Measurements from ENCODE around the gene PRAMEF33.
"Not testable (repeated sequence)": the region's sequence is repeated elsewhere in the genome, so short reads cannot be mapped to it uniquely, and the experiment has no call there.

PRAMEF33 gene, protein sequence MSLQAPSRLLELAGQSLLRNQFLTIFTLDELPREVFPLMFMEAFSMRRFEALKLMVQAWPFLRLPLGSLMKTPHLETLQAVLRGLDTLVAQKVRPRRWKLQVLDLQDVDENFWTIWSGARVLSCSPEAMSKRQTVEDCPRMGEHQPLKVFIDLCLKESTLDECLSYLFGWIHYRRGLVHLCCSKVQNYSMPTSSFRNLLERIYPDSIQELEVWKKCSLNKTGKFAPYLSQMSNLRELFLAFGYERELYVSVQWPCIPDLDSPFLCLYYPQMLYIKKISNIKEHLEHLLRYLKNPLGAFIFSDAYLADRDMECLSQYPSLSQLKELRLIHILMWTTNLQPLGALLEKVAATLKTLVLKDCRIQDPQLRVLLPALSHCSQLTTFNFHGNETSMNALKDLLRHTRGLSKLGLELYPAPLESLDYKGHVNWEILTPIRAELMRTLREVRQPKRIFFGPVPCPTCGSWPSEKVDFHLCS

DNA sequence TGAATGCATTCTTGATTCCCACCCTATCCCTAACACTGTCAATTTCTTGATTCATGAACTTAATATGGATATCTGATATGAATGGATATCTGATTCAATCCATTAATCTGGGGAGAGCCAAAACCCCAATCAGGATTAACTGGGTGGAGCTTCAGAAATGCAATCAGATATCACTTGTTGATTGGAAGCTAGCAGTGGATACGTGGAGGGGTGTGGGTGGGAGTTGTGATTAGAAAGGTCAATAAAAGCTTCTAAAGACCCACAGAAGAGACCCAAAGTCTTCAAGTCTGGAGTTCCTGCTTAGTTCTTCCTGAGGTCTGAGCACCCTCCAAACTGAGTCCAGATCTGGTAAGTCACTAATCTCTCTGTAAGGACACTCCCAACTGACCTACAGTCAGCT lies at the start of gene PRAMEF33:
TSS of gene PRAMEF33 (plus strand) at position 301 of the 400 bp plus-strand sequence. CDS start 2,416 bp downstream, outside the sequence.
- DNase-seq, ATAC-seq: not testable (repeated sequence)

DNA sequence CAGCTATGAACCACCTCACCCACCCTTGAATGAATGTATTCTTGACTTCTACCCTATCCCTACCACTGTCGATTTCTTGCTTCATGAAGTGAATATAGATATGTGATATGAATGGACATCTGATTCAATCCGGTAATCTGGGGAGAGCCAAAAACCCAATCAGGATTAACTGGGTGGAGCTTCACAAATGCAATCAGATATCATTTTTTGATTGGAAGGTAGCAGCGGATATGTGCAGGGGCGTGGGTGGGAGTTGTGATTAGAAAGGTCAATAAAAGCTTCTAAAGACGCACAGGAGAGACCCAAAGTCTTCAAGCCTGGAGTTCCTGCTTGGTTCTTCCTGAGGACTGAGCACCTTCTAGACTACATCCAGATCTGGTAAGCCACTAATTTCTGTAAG lies 49.4 kb upstream of the PRAMEF33 start, which contains the start of gene PRAMEF5:
TSS of gene PRAMEF5 (plus strand) at position 301 of the 400 bp plus-strand sequence. CDS start 5,071 bp downstream, outside the sequence.
- ATAC-seq, DNase-seq: not testable (repeated sequence)

DNA sequence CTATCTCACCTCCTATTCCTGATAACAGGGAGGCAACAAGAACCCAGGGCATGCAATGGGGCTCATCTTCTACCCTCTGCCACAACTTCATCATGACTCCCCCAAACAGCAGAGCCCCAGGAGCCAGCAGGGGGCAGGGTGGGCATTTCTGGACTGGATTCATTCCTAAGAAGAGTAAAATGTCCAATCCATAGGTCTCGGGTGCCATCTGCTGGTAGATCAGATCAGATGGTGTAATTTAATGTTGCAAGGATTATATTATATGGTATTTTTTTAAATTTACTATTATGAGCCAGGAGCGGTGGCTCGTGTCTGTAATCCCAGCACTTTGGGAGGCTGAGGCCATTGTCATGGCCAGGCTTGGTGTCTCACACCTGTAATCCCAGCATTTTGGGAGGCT lies 38.2 kb upstream of the PRAMEF33 start:
- not testable (repeated sequence) for ATAC-seq, DNase-seq

DNA sequence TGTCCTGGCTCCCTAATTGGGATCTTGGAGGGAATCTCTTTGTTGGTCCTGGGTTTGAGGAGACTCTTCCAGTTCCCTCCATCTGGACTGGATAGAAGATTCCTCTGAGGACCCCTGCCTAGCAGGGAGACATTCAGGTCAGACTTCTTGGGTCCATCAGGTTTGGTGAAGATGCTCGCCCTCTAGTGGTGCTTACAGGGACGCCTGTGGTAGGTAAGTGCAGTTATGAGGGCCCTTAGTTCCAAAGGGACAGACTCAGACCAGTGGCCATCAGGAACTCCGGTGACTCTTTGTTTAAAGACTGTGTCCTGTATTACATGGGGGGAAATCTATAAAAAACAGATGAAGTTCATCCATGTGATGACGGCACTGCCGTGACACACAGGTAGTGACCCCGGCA lies 26.3 kb upstream of the PRAMEF33 start:
- not testable (repeated sequence) for DNase-seq, ATAC-seq

DNA sequence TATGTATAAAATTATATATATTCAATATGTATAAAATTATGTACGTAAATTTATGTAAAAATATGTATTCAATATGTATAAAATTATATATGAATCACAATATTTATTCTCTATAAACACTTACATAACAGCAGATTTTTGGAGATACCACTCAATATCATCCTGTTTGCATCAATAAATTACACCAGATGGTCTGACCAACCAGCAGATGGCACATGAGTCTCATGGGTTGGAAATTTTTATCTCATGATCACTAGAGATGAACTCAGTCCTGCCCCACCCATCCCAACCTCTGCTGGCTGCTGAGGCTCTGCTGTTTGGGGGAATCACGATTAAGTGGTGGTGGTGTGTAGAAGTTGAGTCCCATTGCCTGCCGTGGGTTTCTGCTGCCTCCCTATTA lies 23.7 kb upstream of the PRAMEF33 start:
- DNase-seq, ATAC-seq: not testable (repeated sequence)

DNA sequence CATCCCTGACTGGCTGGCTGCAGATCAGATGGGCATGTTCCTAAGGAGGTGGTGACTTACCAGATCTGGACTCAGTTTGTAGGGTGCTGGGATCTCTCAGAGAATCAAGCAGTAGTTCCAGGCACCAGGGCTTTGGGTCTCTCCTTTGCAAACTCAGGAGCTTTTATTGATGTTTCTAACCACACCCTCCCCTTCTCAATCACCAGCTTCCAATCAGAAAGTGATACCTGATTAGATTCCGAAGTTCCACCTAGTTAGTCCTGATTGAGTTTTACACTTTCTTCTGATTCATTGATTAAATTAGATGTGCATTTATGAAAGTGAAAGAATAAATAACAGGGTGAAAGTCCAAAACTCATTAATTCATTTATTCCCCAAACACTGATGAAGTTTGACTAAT lies 18.3 kb upstream of the PRAMEF33 start, which contains the start of gene PRAMEF8:
TSS of gene PRAMEF8 (minus strand) at position 101 of the 400 bp plus-strand sequence. CDS start 1,046 bp downstream, outside the sequence.
- not testable (repeated sequence) for ATAC-seq

DNA sequence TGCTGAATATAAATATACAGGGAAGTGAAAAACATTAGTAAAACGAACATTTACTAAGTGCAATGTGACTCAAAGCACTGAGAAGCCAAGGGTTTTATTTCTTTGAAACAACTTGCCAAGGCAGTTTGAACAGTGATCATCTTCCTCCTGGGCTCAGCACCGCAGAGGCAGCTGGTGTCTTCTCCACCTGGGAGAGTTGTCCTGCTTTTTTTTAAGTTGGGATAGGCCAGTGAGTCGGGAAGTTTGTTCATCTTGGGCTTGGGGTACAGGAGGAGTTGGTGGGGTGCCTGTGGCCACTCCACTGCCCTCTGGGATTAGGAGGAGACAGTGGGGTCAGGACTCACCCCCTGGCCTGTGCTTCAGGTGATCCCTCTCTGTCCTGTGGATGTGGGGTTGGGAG lies 14.3 kb upstream of the PRAMEF33 start:
- not testable (repeated sequence) for ATAC-seq, DNase-seq

More for the DNA sequence above, 18.3 kb upstream of the PRAMEF33 start, which contains the start of gene PRAMEF8:
- not testable (repeated sequence) for DNase-seq

DNA sequence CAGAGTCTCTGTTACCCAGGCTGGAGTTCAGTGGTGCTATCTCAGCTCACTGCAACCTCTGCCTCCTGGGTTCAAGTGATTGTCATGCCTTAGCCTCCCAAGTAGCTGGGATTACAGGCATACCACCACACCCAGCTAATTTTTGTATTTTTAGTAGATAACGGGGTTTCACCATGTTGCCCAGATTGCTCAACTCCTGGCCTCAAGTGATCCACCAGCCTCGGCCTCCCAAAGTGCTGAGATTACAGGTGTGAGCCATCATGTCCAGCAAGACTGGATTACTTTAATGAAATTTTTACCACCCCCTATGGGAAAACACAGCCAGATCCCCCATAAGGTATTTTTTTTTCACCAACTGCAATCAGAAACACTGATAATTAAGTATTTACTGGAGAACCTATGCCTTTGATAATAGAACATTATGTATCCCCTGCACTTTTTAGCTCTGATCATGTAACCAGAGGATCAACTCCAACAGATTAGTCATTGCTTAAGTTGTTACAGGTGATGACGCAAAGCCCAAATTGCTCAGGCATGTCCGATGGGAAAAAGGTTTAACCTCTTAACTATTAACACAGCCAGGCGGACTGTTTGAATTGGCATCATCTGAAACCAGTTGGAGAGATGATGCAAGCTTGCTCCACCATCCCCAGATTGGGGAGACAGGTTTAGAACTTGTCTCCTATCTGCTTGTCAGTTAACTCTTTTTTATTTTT lies 6.0 kb upstream of the PRAMEF33 start:
- ATAC-seq, DNase-seq: not testable (repeated sequence)

DNA sequence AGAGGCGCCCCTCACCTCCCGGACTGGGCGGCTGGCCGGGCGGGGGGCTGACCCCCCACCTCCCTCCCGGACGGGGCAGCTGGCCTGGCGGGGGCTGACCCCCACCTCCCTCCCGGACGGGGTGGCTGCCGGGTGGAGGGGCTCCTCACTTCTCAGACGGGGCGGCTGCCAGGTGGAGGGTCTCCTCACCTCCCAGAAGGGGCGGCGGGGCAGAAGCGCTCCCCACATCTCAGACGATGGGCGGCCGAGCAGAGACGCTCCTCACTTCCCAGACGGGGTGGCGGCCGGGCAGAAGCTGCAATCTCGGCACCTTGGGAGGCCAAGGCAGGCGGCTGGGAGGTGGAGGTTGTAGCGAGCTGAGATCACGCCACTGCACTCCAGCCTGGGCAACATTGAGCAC lies 4.6 kb upstream of the PRAMEF33 start:
- not testable (repeated sequence) for ATAC-seq, DNase-seq

DNA sequence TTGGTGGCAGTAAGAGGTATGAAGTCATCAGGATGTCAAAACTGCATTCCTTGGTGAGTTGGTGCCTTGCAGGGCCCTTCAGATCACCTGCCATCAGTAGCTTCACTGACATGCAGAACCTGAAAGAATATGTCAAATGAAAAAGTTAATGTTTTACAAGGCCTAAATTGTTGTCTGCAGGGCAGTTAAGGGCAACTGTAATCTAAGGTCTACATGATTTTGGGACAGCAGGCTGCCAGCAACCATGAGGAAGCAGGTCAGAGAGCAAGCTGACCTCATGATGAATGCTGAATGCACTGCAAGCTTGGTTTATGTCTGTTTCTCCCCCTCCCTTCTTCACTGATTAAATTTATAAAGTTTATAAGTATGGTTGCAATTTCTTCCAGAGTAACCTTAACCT lies 1.1 kb upstream of the PRAMEF33 start:
- DNase-seq, ATAC-seq: not testable (repeated sequence)

DNA sequence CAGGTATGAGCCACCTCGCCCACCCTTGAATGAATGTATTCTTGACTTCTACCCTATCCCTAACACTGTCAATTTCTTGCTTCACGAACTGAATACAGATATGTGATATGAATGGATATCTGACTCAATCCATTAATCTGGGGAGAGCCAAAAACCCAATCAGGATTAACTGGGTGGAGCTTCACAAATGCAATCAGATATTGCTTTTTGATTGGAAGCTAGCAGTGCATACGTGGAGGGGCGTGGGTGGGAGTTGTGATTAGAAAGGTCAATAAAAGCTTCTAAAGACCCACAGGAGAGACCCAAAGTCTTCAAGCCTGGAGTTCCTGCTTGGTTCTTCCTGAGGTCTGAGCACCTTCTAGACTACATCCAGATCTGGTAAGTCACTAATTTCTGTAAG lies 11.9 kb downstream of the PRAMEF33 start, which contains the start of gene PRAMEF15:
TSS of gene PRAMEF15 (plus strand) at position 301 of the 400 bp plus-strand sequence. CDS start 2,827 bp downstream, outside the sequence.
- ATAC-seq, DNase-seq: not testable (repeated sequence)

DNA sequence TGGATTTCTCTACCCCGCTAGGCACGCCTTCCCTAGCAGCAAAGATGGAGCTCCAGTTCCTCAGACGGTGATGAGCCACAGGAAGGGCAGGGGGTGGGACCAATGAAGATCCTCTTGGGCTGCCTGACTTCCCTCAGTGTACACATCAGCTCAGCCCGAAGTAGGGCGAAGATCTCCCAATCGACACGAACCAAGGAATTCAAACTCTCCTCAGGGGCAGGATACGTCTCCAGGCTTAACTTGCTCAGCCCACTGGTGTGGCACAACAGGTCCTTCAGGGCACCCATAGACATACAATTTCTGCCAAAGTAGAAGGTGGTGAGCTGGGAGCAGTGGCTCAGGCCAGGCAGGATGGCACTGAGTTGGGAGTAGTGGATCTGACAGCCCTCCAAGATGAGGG lies 39.2 kb downstream of the PRAMEF33 start:
- not testable (repeated sequence) for DNase-seq, ATAC-seq

DNA sequence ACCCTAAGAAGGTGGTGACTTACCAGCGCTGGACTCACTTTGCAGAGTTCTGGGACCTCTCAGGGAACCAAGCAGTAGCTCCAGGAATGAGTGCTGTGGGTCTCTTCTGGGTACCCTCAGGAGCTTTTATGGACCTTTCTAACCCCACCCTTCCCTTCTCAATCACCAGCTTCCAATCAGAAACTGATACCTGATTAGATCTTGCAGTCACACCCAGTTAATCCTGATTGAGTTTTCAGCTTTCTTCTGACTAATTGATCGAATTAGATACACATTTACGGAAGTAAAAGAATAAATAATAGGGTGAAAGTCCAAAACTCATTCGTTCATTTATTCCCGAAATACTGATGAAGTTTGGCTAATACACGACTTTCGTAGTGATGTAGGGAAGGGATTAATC lies 43.7 kb downstream of the PRAMEF33 start, which contains the start of gene PRAMEF14:
TSS of gene PRAMEF14 (minus strand) at position 101 of the 400 bp plus-strand sequence. CDS start 1,820 bp downstream, outside the sequence.
- DNase-seq, ATAC-seq: not testable (repeated sequence)

DNA sequence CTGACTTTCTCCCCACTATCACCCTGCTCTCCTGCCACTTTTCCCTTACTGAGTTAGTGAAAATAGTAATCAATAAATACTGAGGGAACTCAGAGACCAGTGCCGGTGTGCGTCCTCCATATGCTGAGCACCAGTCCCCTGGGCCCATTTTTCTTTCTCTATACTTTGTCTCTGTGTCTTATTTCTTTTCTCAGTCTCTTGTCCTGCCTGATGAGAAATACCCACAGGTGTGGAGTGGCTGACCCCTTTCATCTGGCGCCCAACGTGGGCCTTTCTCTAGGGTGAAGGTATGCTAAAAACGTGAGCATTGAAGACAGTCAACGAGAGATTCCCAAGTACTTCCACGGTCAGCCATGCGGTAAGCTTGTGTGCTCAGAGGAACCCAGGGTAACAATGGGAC lies 50.1 kb downstream of the PRAMEF33 start:
- not testable (repeated sequence) for ATAC-seq, DNase-seq

DNA sequence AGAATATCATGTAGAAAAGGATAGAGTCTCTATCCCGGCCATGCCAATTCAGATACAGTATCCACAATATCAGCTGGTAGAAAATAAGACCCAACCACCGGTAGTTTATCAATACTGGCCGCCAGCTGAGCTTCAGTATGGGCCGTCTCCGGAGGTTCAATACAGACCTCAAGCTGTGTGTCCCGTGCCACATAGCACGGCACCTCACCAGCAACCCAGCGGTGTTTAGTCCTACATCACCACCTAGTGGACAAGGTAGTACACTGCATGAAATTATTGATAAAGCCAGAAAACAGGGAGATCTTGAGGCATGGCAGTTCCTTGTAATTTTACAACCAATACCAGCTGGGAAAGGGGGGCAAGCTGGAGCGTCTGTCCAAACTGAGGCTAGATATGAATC lies 51.1 kb downstream of the PRAMEF33 start:
- ATAC-seq, DNase-seq: not testable (repeated sequence)

DNA sequence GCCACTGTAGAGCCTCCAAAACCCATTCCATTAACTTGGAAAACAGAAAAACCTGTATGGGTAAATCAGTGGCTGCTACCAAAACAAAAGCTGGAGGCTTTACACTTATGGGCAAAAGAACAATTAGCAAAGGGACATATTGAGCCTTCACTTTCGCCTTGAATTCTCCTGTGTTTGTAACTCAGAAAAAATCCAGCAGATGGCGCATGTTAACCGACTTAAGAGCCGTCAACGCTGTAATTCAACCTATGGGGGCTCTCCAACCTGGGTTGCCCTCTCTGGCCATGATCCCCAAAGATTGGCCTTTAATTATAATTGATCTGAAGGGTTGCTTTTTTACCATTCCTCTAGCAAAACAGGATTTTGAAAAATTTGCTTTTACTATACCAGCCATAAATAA lies 53.4 kb downstream of the PRAMEF33 start:
- ATAC-seq = not testable (repeated sequence)
- peak; percentile 27 for DNase-seq

Data from stimulated activated naive CD8-positive, alpha-beta T cell treated with anti-CD3 and anti-CD28 coated beads, Interleukin-15, Interleukin-2, amounts not matched to agents 100 U/mL and 50 U/mL, for 24 hours (primary cell).